ENCODE results near the gene LYL1. TPM values are rescaled to one million over a fixed set of nuclear protein-coding genes. Genes with fewer than 3 reads are reported as not detected.

LYL1 gene
- total and polyA plus RNA-seq, 9 of the 15 experiments (the other 6 are each of a cell fraction or from before 2014, with no cell fraction given): 1.3 to 266 (median 34.0) TPM

GRCh38 chr19:13085666-13086065, 17.0 kb downstream of the LYL1 start:
- no peak for FAIRE-seq
- in situ Hi-C loops (cut with MboI) (no loop called here), intact Hi-C loops (cut with micrococcal nuclease) (no loop called here)
- Histone ChIP-seq H3K9me3 (replicated peaks; ENCODE audit: control insufficient read depth, insufficient read depth, low read depth, low read length) (no peaks in the 10 kb centered on the region), H4K20me1 (replicated peaks; ENCODE audit: control insufficient read depth, insufficient read depth, low read length) (no peaks in the 10 kb centered on the region), H3K79me2 (ENCODE audit: control insufficient read depth, insufficient read depth, low read length) (no peaks in the 10 kb centered on the region), H3K9ac (ENCODE audit: insufficient read depth in 1 of 2, low read depth in 2 of 2, low read length in 2 of 2) (peak overlapping the region in 1 of 2 experiments; percentile 87; a peak in 1 of 4 replicates), H3K27me3 (ENCODE audit: control insufficient read depth in 2 of 2, insufficient read depth in 2 of 2, low read length in 2 of 2) (no peaks in the 10 kb centered on the region), H3K4me3 (no peak overlapping the region), H3K9me1 (ENCODE audit: control insufficient read depth, insufficient read depth, low read length) (no peaks in the 10 kb centered on the region), H2AFZ (ENCODE audit: low read depth, low read length) (no peak overlapping the region), H3K4me2 (ENCODE audit: insufficient read depth, low read length) (no peak overlapping the region), H3K36me3 (ENCODE audit: control insufficient read depth, insufficient read depth, low read length) (peaks cover 16% of the 10 kb centered on the region; the same call in 1 of the 3 replicates), H3K27ac (ENCODE audit: extremely low read depth, low read depth, low read length) (no peak overlapping the region), H3K4me1 (replicated peaks in 1 of 2; ENCODE audit: control insufficient read depth in 2 of 2, insufficient read depth in 2 of 2, low read length in 2 of 2) (peaks cover 0 to 44% of the 10 kb centered on the region in 2 experiments; a peak in 4 of 5 replicates)
- ATAC-seq: no peak
- DNase-seq (ENCODE audit: extremely low read depth in 1 of 4, low spot score in 3 of 4): peak in 1 of 4 experiments; percentile 32
- no peak for TF ChIP-seq RNF219 (CRISPR knock-in tag; IDR thresholded peaks at IDR 0.05)
- TF ChIP-seq MNT (conservative IDR thresholded peaks at IDR 0.05): 0 out of 4 replicates have a peak, but pooled peaks of 1 of the 2 experiments have one; percentile 25
- peak; percentile 47; the same call in 1 of the 2 replicates for TF ChIP-seq MAX (CRISPR knock-in tag; IDR thresholded peaks at IDR 0.05)
- CTCF ChIA-PET (ENCODE audit: low intra/inter-chr PET ratio): no interaction called here
- WGBS (ENCODE audit: insufficient coverage, low coverage, missing lambda C conversion rate): 16% methylated on average over 7 of the region's 7 CpGs
- POLR2A ChIA-PET: interaction anchor here (0.8 to 1.9 kb wide), 3 partner anchors 8 to 15 kb away, joined by 4 to 5 read pairs (median 4); no protein-coding TSS in a partner anchor
- BruUV-seq (replicated peaks): no TSS peak

All from K562 (cell line).